ENCODE measurements around the gene RPS21. TPM values are rescaled to one million over a fixed set of nuclear protein-coding genes. Genes with fewer than 3 reads are reported as not detected.
A peak's percentile ranks its signal among the peaks of the same experiment; 100 is the strongest.
"Not testable (repeated sequence)": the region's sequence is repeated elsewhere in the genome, so short reads cannot be mapped to it uniquely, and the experiment has no call there.

Gene RPS21
- total RNA-seq, 2 donors from 2014 or later, result 1,150 to 1,291 TPM

GRCh38 chr20:62413896-62414481, 27.1 kb downstream of the RPS21 start:
- intact Hi-C loops (cut with DNase I, micrococcal nuclease), result no loop called here
- DNase-seq (peak in 1 of 2 donors; percentile 41), ATAC-seq (peak; percentile 4)

- DNase-seq (no peak), ATAC-seq (no peak)
- intact Hi-C loops (cut with DNase I, micrococcal nuclease), result no loop called here
Observed at GRCh38 chr20:62415354-62416111, 28.6 kb downstream of the RPS21 start.

GRCh38 chr20:62416651-62417637, 30.0 kb downstream of the RPS21 start:
- intact Hi-C loops (cut with DNase I, micrococcal nuclease), result no loop called here
- ATAC-seq (no peak), DNase-seq (no peak)

GRCh38 chr20:62417981-62418708, 31.2 kb downstream of the RPS21 start:
- ATAC-seq, result no peak
- no peak for DNase-seq
- intact Hi-C loops (cut with DNase I, micrococcal nuclease), result no loop called here

- intact Hi-C loops (cut with DNase I, micrococcal nuclease), result no loop called here
Observed at GRCh38 chr20:62418709-62419487, 32.0 kb downstream of the RPS21 start.

GRCh38 chr20:62419759-62420158, 32.9 kb downstream of the RPS21 start:
- intact Hi-C loops (cut with DNase I, micrococcal nuclease), result no loop called here
- no peak for DNase-seq
- ATAC-seq, result no peak

More at GRCh38 chr20:62418709-62419487, 32.0 kb downstream of the RPS21 start:
- ATAC-seq, result no peak
- no peak for DNase-seq

- DNase-seq (no peak), ATAC-seq (no peak)
- intact Hi-C loops (cut with DNase I, micrococcal nuclease), result no loop called here
Observed at GRCh38 chr20:62420846-62421715, 34.2 kb downstream of the RPS21 start.

- DNase-seq, result no peak
- no peak for ATAC-seq
- intact Hi-C loops (cut with DNase I, micrococcal nuclease), result no loop called here
Observed at GRCh38 chr20:62421716-62421990, 34.8 kb downstream of the RPS21 start.

- DNase-seq (no peak), ATAC-seq (no peak)
- intact Hi-C loops (cut with DNase I, micrococcal nuclease), result no loop called here
Observed at GRCh38 chr20:62422636-62423325, 35.9 kb downstream of the RPS21 start.

- no peak for ATAC-seq
- intact Hi-C loops (cut with DNase I, micrococcal nuclease), result no loop called here
- DNase-seq, result no peak
Observed at GRCh38 chr20:62423326-62423706, 36.4 kb downstream of the RPS21 start.

GRCh38 chr20:62424249-62425107, 37.6 kb downstream of the RPS21 start:
- no peak for ATAC-seq
- DNase-seq, result no peak
- intact Hi-C loops (cut with DNase I, micrococcal nuclease), result no loop called here

- intact Hi-C loops (cut with DNase I, micrococcal nuclease), result no loop called here
- ATAC-seq (no peak), DNase-seq (no peak)
Observed at GRCh38 chr20:62425281-62426058, 38.6 kb downstream of the RPS21 start.

- ATAC-seq; DNase-seq; intact Hi-C loops (cut with DNase I, micrococcal nuclease): not testable (repeated sequence)
Observed at GRCh38 chr20:62426059-62426348, 39.1 kb downstream of the RPS21 start.

GRCh38 chr20:62426699-62427131, 39.8 kb downstream of the RPS21 start:
- DNase-seq, result peak in 1 of 2 donors; percentile 55
- intact Hi-C loops (cut with DNase I, micrococcal nuclease), result no loop called here
- ATAC-seq, result peak; percentile 41

All from left colon (tissue), 2 donors.